C4-2B (cell line): Measurements from ENCODE around the gene TBC1D4.

Experiments
- H3K27ac ChIP-seq: fragments of 450-650 bp; 2 replicates; pipeline ENCODE4 v1.5.1; 2017
- ZFX ChIP-seq: fragments of 450-650 bp; IDR thresholded peaks from 2 replicates; pipeline ENCODE4 v1.6.1; 2017
- TF ChIP-seq, protein P1 (sequence below): fragments of 450-650 bp; conservative IDR thresholded peaks from 2 replicates; pipeline ENCODE4 v1.5.1; 2017; ENCODE audit warnings: mild to moderate bottlenecking

The TBC1D4 gene

GRCh38 chr13:75334634-75335447 is 147.1 kb downstream of the TBC1D4 start:
- no peak overlapping the region for H3K27ac ChIP-seq
- TF ChIP-seq ZFX, result no peak
- TF ChIP-seq, protein P1, sequence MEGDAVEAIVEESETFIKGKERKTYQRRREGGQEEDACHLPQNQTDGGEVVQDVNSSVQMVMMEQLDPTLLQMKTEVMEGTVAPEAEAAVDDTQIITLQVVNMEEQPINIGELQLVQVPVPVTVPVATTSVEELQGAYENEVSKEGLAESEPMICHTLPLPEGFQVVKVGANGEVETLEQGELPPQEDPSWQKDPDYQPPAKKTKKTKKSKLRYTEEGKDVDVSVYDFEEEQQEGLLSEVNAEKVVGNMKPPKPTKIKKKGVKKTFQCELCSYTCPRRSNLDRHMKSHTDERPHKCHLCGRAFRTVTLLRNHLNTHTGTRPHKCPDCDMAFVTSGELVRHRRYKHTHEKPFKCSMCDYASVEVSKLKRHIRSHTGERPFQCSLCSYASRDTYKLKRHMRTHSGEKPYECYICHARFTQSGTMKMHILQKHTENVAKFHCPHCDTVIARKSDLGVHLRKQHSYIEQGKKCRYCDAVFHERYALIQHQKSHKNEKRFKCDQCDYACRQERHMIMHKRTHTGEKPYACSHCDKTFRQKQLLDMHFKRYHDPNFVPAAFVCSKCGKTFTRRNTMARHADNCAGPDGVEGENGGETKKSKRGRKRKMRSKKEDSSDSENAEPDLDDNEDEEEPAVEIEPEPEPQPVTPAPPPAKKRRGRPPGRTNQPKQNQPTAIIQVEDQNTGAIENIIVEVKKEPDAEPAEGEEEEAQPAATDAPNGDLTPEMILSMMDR, result no peak

- TF ChIP-seq, protein P1, result no peak
- TF ChIP-seq ZFX, result no peak
Measured at GRCh38 chr13:75333103-75333502, 148.9 kb downstream of the TBC1D4 start.

GRCh38 chr13:75331792-75332349 is 150.1 kb downstream of the TBC1D4 start:
- H3K27ac ChIP-seq, result no peak overlapping the region
- TF ChIP-seq, protein P1, result no peak
- no peak for TF ChIP-seq ZFX

More at GRCh38 chr13:75333103-75333502, 148.9 kb downstream of the TBC1D4 start:
- no peak overlapping the region for H3K27ac ChIP-seq

DNA sequence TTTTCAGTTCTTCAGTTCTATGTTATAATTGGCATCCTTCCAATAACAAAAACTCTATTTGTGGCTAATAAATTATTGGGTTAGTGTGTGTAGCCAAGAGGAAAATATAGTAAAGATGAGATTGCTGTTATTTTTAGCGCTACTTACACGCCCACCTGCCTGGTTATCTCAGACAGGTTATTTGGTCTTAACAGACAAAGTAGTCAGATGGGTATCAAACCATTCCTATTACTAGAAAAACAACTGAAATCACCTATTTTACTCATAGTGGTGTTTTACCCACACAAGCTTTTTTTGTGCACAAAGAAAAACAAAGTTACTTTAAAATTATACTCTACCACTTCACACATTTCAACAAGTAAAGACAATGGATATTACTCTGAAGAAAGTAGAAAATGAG is 151.2 kb downstream of the TBC1D4 start:
- no peak for TF ChIP-seq ZFX
- TF ChIP-seq, protein P1, result no peak
- no peak overlapping the region for H3K27ac ChIP-seq

DNA sequence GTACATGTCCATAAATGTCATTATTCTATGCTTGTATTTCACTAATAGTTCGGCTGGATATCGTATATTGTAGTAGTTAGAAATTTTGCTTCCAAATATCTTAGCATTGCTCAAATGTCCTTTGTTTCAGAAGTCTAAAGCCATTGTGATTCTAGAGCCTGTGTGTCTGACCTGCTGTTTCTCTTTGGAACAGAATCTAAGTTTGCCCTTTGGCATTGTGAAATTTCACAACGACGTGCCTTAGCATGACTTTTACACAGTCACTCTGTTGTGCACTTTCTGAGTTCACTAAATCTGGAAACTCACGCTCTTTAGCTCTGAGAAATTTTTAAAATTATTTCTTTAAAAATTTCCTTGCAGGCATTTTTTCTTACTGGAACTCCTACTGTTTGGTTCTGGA is 152.2 kb downstream of the TBC1D4 start:
- no peak overlapping the region for H3K27ac ChIP-seq
- TF ChIP-seq, protein P1, result no peak
- no peak for TF ChIP-seq ZFX

GRCh38 chr13:75329097-75329496 is 152.9 kb downstream of the TBC1D4 start:
- no peak overlapping the region for H3K27ac ChIP-seq
- TF ChIP-seq ZFX, result no peak
- TF ChIP-seq, protein P1, result no peak

GRCh38 chr13:75327135-75327510 is 154.8 kb downstream of the TBC1D4 start:
- no peak overlapping the region for H3K27ac ChIP-seq
- no peak for TF ChIP-seq ZFX
- TF ChIP-seq, protein P1, result no peak
